Gastroesophageal sphincter (tissue), 4 donors: ENCODE data around the gene PDE4C. TPM values are rescaled to one million over a fixed set of nuclear protein-coding genes. Genes with fewer than 3 reads are reported as not detected.

Experiments
- ATAC-seq: fragments of 150-250 bp; one replicate; pipeline ENCODE4 v1.9.1; 2016; ENCODE audit warnings: mild to moderate bottlenecking, moderate library complexity
- H3K27ac ChIP-seq, 4 donors: fragments of 200-600 bp; sonication (generic) in 3 of 4; 1 replicate in 3 of 4; 2 replicates in 1 of 4; pipeline ENCODE4 v1.5.1; 2016 to 2019
- H3K27me3 ChIP-seq: fragments of 200-600 bp; sonication (generic); one replicate; pipeline ENCODE4 v1.5.1; 2019
- H3K36me3 ChIP-seq, 2 donors: fragments of 200-600 bp; sonication (generic); one replicate each; pipeline ENCODE4 v1.5.1; 2019; ENCODE audit warnings: control low read depth in 1 of 2
- H3K4me1 ChIP-seq, 3 donors: fragments of 200-600 bp; sonication (generic); 1 replicate in 2 of 3; 2 replicates in 1 of 3; pipeline ENCODE4 v1.5.1; 2016 to 2019; ENCODE audit warnings: control low read depth in 2 of 3
- H3K4me3 ChIP-seq, 2 donors: fragments of 200-600 bp; sonication (generic); one replicate each; pipeline ENCODE4 v1.5.1; 2019; ENCODE audit warnings: mild to moderate bottlenecking in 1 of 2, moderate library complexity in 1 of 2
- H3K9me3 ChIP-seq, 3 donors: fragments of 200-600 bp; sonication (generic); one replicate each; pipeline ENCODE4 v1.5.1; 2017 to 2019; ENCODE audit warnings: control low read depth in 2 of 3
- EP300 ChIP-seq: sonication (generic); formaldehyde crosslinking; IDR thresholded peaks from one replicate; pipeline ENCODE4 v1.6.1; 2017; ENCODE audit warnings: antibody characterized with exemption, mild to moderate bottlenecking
- POLR2A ChIP-seq, 2 donors: fragments of 450-650 bp; IDR thresholded peaks; one replicate each; pipeline ENCODE4 v1.6.1; 2017; ENCODE audit warnings: antibody characterized with exemption in 2 of 2, mild to moderate bottlenecking in 2 of 2, moderate library complexity in 1 of 2
- POLR2AphosphoS5 ChIP-seq: sonication (generic); formaldehyde crosslinking; IDR thresholded peaks from one replicate; pipeline ENCODE4 v1.6.1; 2017; ENCODE audit warnings: antibody characterized with exemption
- WGBS, 2 donors: methylation state at CpG; one replicate each; pipeline ENCODE4 v1.1.5; 2018; ENCODE audit warnings: low coverage in 1 of 2; 5-methylcytosine and 5-hydroxymethylcytosine counted together
- total RNA-seq, 4 donors: library from RNA; depleted of rRNA; stranded (reverse); fragments of >200 nt; gene quantifications; one replicate each; pipeline ENCODE4 v1.1.0, GENCODE V29; 2016
- TF ChIP-seq, protein P1 (sequence below), 4 experiments: fragments of 200-600 bp in 2 of 4; fragments of 450-650 bp in 2 of 4; sonication (generic) in 1 of 4; IDR thresholded peaks; one replicate each; pipeline ENCODE4 v1.5.1; 2017 to 2019; ENCODE audit warnings: antibody characterized with exemption in 4 of 4, mild to moderate bottlenecking in 2 of 4, moderate library complexity in 2 of 4

The PDE4C gene
- total RNA-seq, 4 donors from 2014 or later: 0.35 to 2.3 (median 0.53) TPM

DNA sequence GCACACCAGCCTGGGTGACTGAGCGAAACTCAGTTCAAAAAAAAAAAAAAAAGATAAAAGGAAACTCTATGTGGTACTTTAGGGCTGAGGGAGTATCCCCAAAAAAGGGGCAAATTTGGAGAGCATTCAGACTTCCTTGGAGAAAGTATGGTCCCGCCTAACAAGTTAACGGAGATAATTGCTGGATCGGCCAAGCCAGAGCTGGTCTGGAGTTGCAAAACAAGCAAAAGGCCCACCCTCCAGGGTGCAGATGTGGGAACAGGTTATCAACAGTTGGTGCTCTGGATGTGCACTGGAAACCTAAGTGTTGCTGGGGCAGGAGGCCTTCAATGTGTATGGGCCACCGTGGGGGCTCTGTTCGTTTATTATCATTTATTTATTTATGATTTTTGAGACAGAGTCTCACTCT, 45.2 kb upstream of the PDE4C start:
- ATAC-seq: no peak
- WGBS, 2 donors: 26 to 53% methylated on average over 3 of the region's 6 CpGs
- H3K4me1 ChIP-seq: peaks cover 0 to 54% (median 19%) of the 10 kb centered on the region in 3 donors
- peak overlapping the region in 1 of 4 donors; percentile 19 for H3K27ac ChIP-seq
- no peaks in the 10 kb centered on the region for H3K9me3 ChIP-seq
- H3K4me3 ChIP-seq: no peak overlapping the region
- H3K27me3 ChIP-seq: no peaks in the 10 kb centered on the region
- no peak for TF ChIP-seq POLR2A (IDR thresholded peaks at IDR 0.05)
- peaks cover 0 to 30% of the 10 kb centered on the region in 2 donors for H3K36me3 ChIP-seq

DNA sequence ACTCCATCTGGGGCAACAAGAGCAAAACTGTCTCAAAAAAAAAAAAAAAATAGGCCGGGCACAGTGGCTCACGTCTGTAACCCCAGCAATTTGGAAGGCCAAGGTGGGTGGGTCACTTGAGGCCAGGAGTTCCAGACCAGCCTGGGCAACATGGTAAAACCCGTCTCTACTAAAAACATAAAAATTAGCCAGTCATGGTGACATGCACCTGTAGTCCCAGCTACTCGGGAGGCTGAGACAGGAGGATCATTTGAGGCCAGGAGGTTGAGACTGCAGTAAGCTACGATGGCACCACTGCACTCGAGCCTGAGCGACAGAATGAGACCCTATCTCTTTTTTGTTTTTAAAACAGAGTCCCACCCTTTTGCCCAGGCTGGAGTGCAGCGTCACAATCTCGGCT, 44.1 kb upstream of the PDE4C start:
- 79 to 80% methylated on average over 1 to 9 of the region's 9 CpGs for WGBS, 2 donors
- H3K4me3 ChIP-seq: no peak overlapping the region
- H3K9me3 ChIP-seq: no peaks in the 10 kb centered on the region
- TF ChIP-seq EP300 (no peak), POLR2A (IDR thresholded peaks at IDR 0.05) (no peak), POLR2AphosphoS5 (no peak)
- TF ChIP-seq, protein P1, sequence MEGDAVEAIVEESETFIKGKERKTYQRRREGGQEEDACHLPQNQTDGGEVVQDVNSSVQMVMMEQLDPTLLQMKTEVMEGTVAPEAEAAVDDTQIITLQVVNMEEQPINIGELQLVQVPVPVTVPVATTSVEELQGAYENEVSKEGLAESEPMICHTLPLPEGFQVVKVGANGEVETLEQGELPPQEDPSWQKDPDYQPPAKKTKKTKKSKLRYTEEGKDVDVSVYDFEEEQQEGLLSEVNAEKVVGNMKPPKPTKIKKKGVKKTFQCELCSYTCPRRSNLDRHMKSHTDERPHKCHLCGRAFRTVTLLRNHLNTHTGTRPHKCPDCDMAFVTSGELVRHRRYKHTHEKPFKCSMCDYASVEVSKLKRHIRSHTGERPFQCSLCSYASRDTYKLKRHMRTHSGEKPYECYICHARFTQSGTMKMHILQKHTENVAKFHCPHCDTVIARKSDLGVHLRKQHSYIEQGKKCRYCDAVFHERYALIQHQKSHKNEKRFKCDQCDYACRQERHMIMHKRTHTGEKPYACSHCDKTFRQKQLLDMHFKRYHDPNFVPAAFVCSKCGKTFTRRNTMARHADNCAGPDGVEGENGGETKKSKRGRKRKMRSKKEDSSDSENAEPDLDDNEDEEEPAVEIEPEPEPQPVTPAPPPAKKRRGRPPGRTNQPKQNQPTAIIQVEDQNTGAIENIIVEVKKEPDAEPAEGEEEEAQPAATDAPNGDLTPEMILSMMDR (IDR thresholded peaks at IDR 0.05): no peak
- no peaks in the 10 kb centered on the region for H3K27me3 ChIP-seq
- peaks cover 0 to 41% of the 10 kb centered on the region in 2 donors for H3K36me3 ChIP-seq
- H3K27ac ChIP-seq: no peak overlapping the region
- no peak for ATAC-seq
- H3K4me1 ChIP-seq: peaks cover 0 to 43% (median 12%) of the 10 kb centered on the region in 3 donors

DNA sequence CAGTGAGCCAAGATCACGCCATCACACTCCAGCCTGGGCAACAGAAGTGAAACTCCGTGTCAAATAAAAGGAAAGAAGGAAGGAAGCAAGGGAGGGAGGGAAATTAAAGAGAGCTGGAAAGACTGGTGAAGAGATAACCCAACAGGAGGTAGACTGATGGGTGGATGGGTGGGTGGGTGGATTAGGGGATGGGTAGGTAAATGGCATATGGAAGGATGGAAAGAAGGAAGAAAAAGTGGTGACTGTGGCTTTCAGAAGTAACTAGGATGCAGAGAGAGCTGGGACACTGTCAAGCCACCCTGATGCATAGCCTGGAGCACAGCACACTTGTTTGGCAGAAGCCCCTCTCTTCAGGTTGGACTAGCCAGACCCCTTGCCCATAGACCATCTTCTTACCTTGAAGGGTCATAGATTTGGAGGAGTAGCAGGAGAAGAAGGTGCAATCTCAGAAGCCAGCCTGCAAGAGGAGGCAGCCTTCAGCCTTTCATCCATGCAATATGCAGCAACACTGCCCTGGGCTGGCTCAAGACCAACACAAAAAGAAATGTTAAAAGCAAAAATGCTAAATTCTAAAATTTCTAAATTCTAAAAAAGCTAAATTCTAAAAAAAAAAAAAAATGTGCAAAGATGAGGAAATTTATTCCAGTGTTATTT, 43.0 kb upstream of the PDE4C start:
- TF ChIP-seq POLR2AphosphoS5 (no peak), EP300 (no peak), POLR2A (IDR thresholded peaks at IDR 0.05) (no peak)
- TF ChIP-seq, protein P1 (IDR thresholded peaks at IDR 0.05): no peak
- H3K9me3 ChIP-seq: no peaks in the 10 kb centered on the region
- 75 to 83% methylated on average over 2 of the region's 2 CpGs for WGBS, 2 donors
- no peak overlapping the region for H3K4me3 ChIP-seq
- peaks cover 0 to 52% of the 10 kb centered on the region in 2 donors for H3K36me3 ChIP-seq
- ATAC-seq: no peak
- H3K27me3 ChIP-seq: no peaks in the 10 kb centered on the region
- H3K27ac ChIP-seq: no peak overlapping the region
- H3K4me1 ChIP-seq: peaks cover 0 to 32% (median under 1%) of the 10 kb centered on the region in 3 donors

DNA sequence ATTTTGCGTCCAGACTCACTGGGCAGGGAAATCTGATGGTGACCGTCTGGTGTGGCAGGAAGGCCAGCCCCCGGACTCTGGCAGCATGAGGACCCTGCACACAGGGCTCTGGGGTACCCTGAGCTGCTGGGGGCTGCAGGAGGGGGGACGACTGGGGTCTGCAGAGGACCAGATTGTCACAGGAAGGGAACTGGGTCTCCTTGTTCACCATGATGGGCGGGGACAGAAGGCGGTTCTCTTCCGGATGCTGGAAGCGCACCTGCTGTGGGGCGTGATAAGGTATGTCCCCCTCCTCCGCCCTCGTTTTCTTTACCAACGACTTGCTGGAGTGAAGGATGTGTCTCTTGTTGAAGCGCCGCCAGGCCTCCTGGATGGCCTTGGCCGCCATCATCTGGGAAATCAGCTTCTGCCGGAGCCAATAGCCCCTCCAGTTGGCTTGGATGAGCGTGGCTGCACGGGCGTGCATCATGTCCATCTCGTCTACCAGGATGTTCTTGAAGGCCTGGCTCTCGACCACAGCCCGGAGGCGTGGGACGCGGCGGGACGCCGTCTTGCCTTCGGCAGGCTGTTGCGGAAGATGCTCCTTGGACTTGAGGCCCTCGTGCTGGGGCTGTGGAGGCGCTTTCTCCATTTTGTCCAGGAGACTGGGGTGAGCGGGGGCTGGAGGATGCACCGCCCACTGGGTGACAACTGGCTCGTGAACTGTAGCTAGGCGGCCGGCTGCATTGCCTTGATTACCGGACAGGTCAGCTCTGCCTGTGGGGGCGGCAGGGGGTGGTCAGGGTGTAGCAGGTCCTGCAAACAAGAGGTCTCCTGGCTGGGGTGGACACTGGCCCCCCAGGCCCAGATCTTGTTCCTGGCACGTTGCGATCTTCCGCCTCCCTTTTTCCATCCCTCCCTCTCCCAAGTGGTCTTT, 40.8 kb upstream of the PDE4C start:
- 84 to 91% methylated on average over 6 to 8 of the region's 42 CpGs for whole genome bisulfite sequencing, 2 donors
- Histone ChIP-seq H3K27me3 (no peaks in the 10 kb centered on the region), H3K4me3 (no peak overlapping the region), H3K4me1 (peaks cover 0 to 12% (median 0%) of the 10 kb centered on the region in 3 donors), H3K36me3 (peaks cover 0 to 74% of the 10 kb centered on the region in 2 donors), H3K9me3 (no peaks in the 10 kb centered on the region), H3K27ac (no peak overlapping the region)
- TF ChIP-seq POLR2A (IDR thresholded peaks at IDR 0.05): no peak
- TF ChIP-seq POLR2AphosphoS5: no peak
- no peak for TF ChIP-seq EP300
- TF ChIP-seq, protein P1 (IDR thresholded peaks at IDR 0.05): no peak
- ATAC-seq: no peak

DNA sequence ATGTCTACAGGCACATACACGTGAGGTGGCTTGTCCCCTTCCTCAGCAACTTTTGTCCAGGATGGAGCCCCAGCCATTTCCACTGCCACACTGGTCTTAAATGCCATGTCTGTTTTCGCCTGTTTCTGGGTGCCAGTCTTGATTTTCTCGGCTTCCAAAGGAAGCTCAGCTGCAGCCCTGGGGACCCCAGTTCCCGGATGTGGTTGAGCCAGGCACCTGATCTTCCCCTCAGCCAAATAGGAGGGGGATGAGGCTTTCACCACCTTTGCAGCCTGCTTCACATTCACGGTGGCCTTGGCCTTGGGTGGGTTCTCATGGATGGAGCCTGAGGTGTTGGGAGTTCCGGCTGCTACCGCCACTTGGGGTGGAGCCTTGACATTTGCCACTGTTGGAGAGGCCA, 39.3 kb upstream of the PDE4C start:
- H3K4me3 ChIP-seq: no peak overlapping the region
- H3K9me3 ChIP-seq: no peaks in the 10 kb centered on the region
- TF ChIP-seq POLR2AphosphoS5: no peak
- TF ChIP-seq POLR2A (IDR thresholded peaks at IDR 0.05): no peak
- TF ChIP-seq EP300: no peak
- TF ChIP-seq, protein P1 (IDR thresholded peaks at IDR 0.05): no peak
- H3K27me3 ChIP-seq: no peaks in the 10 kb centered on the region
- ATAC-seq: no peak
- 80% methylated on average over 1 of the region's 7 CpGs; no CpG with 5 or more reads in 1 of the 2 donors for WGBS, 2 donors
- peaks cover 0 to 75% of the 10 kb centered on the region in 2 donors for H3K36me3 ChIP-seq
- no peaks in the 10 kb centered on the region for H3K4me1 ChIP-seq
- no peak overlapping the region for H3K27ac ChIP-seq
